Stimulated activated CD8-positive, alpha-beta memory T cell treated with anti-CD3 and anti-CD28 coated beads, Interleukin-7, amount 100 ng/mL, for 4 hours (primary cell): ENCODE measurements around the gene CADPS.

Experiments
- DNase-seq, 2 donors: peaks; one replicate each; pipeline ENCODE4 v3.0.0-alpha.2; 2020; ENCODE audit warnings: low read depth in 2 of 2

CADPS gene

DNA sequence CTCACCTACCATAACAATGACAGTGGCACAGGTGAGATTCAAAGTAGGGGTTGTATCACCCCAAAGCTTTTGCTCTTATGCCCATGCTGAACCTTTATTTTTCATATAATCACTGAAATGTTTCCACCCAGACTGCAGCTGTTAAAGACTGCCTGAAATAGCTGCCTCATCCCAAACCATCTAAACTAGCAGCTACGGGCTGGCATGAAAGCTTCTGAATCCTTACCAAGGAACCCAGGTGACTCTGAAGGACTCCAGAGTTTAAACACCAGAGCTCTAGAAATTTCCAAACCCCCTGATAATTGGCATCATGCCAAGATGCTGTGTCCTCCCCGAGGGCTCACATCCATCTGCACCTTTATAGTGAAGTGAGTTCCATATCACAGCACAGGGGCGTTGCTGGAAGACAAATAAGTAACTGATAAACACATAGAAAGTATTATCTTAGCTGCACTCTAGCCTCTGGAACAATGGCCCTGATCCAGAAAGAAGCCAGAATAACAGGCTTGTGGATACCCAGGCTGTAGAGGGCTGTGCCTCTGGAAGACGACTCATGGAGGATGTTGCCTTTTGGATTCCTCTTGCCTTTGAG lies 238.9 kb downstream of the CADPS start:
- no peak for DNase-seq

DNA sequence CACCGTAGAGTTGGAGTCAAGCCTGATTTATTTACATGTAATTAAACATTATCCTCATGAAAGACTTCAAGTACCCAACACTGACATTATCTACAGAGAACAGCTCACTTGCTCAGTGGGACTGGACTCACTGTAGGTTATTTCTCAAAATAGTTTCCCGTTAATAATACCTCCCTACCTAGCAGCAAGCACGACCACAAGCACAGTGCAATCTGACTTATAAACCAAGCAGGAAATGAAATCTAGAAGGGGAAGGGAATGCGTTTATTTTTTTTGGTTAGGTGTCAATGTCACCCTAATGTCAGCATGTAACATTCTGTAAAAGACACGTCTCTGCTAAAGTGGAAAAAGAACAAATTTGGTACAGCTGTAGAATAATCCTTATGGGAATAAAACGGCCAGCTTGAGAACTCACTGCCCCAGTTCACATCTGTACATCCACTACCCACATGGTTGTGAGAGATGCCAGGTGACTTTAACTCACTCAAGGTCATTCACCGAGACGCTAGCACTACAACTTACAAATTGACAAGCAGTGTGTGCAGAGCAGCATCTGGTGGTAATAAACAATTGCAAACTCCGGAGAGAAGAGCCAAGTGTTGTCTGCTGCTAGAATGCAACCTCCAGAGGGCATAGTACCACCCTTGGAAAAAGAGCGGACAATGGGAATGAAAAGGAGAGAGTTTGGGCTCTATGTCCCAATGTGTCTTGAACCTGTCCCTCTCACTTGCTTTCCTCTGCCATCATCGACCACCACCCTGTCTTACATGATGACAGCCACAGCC lies 242.5 kb downstream of the CADPS start:
- DNase-seq = no peak

DNA sequence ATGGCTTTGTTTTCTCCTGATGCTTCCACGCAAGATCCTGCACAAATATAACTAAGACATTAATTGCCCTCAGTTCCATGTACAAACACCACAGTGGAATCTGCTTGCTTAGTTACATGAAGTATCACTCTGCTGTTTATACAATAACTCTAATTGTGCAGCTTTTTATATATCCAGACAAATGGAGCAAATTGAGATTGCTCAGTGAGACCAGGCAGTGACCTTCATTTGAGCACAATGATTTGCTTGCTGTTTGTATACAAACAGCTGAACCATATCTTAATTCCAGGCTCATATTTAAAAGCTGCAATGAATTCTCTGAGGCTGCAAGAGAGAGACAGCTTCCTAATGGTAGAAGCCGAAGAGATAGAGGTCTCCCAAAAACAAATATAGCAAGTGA lies 243.7 kb downstream of the CADPS start:
- no peak for DNase-seq

DNA sequence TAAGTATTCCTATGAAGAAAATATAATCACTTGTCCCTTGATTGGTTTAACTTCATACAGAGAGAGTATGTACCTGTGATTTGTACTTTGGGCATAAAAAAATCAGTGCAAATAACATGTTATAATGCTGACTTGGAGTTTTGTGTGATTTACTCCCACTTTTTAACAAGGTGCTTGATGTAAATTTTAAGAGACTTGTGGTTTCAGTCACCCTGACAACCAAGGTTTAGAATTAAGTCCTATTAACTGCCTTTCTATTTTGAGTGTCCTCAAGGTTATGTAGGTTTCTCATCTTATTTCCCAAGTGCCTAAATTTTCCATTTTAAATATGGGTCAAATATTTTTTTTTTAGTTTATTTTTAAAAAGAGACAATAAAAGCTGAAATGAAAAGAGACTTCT lies 244.6 kb downstream of the CADPS start:
- DNase-seq = no peak

- DNase-seq = no peak
These were observed 249.9 kb downstream of the CADPS start for GRCh38 chr3:62625268-62625667.

- no peak for DNase-seq
These were observed 251.0 kb downstream of the CADPS start for GRCh38 chr3:62624185-62624584.

DNA sequence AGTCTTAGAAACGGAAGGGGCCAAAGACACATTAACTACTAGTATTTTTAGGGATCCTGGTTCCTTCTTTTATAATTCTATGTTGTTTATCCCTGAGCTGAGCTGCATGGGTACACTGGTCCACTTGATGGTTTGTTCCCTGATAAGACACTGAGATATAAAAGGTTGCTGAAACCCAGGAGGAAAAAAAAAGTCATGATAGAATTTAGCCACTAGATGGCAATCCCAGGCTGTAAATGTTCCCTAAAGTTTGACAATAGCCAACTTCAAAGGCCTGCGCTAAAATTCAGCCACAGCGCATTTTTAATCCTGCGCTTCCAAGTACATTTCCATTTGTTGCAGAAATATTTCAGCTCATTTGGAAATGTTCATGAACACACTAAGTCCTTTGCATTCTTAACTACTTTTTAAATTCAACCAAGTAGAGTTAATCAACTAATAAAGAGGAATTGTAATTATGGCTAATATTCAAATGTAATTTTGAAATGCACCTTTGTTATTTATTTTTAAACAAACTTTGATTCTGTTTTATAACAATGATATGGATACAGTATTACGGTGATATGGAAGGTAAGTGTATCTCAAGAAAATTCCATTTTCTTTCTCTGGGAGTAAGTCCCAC lies 252.6 kb downstream of the CADPS start:
- no peak for DNase-seq

GRCh38 chr3:62621925-62622324 lies 253.3 kb downstream of the CADPS start:
- DNase-seq = no peak

GRCh38 chr3:62621176-62621575 lies 254.0 kb downstream of the CADPS start:
- DNase-seq = no peak

GRCh38 chr3:62615258-62615849 lies 259.9 kb downstream of the CADPS start:
- DNase-seq = no peak

DNA sequence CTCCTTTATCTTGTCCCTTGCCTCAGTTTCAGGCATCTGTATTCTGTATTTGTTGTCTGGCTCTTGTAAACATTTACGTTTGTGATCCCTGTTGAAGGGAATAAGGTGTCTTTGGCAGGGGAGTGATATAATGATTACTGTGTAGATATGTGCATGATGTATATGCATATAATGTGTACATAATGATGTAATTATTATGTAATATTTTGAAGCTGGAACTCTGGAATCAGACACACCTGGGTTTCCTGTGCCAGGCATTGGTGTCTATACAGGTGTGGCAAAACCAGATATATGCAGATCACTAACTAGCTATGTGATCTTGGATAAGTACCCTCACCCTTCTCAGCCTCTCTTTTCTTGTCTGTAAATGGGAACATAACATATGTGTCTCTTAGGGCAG lies 260.7 kb downstream of the CADPS start:
- DNase-seq = no peak

DNA sequence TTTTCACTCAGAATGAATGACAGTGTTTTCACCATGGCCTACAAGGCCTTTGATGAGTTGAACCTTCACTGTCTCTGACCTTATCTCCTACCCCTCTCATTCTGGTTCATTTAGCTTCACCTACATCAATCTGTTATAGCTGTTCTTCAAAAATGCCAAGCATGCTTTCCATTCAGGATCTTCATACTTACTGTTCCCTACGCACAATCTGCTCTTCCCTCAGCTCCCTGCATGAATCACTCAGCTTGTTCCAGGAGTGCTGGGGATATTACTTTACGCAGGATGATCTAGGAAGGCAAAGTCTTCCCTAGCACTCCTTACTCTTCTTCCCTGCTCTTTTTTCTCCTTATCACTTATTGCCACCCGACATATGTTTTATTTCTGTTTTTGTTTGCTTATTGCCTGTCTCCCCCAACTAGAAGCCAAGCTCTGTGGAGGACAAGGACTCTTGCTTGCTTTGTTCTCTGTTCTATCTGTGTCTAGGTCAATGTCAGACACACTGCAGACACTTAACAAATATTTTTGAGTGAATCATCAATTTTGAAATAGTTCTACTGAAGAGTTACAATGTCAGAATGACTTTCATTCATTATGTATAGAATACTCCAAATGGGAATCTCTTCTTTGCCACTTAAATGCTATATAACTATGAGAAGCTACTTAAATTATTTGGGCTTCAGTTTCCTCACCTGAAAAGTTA lies 263.5 kb downstream of the CADPS start:
- DNase-seq = no peak

GRCh38 chr3:62607287-62608029 lies 267.8 kb downstream of the CADPS start:
- no peak for DNase-seq

DNA sequence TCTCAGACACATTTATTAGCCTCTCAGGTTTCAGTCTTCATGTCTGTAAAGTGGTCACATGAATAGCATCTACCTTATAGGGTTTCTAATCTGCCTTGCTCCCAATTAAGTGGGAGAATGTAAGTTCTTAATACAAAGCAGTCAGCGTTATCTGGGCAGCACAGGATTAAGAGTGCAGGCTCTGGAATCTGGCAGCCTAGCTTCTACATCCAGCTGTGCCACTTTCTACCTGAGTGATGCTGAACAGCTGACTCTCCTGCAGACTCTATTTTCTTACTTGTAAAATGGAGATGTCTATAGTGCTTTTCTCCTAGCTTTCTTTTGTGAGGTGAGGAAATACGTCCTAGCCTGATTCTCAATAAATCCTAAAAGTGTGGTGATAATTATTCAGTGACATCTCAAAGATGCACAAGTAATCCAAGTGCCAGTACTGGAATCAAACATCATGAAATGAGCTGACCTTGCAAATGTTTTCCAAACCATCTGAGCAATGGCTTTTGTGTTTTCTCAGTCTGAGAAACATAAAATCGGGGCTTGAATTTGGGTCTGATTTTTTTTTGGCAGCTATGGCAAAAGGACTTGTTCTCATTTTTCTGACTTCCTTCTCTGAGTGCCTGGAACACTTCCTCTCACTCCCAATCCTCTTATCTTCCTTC lies 269.7 kb downstream of the CADPS start:
- DNase-seq = no peak

DNA sequence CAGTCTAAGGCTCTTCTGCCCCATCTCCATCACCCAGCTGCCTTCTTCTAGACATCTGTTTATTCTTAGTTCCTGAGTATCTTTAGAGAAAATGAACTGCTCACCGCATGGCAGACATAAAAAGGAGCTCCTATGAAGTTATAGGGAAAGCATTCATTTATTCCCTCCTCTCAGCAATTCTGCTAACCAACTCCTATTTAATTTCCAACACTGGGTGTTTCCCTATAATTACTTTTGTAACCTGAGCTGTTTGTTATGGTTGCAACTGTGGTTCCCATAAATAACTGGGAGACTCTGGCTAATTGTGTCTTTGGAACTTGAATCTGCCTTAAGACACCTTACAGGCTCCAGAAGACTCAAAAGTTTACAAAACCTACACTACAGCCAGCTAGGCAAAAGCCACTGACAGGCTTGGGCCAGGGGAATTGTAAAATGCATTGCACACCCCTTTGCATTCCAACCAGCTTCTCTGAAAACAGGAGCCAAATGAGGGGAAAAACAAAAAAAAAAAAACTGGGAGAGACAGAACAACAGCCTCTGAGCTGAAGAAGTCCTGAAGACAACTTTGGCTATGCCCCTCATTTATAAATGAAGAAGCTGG lies 270.4 kb downstream of the CADPS start:
- no peak for DNase-seq

DNA sequence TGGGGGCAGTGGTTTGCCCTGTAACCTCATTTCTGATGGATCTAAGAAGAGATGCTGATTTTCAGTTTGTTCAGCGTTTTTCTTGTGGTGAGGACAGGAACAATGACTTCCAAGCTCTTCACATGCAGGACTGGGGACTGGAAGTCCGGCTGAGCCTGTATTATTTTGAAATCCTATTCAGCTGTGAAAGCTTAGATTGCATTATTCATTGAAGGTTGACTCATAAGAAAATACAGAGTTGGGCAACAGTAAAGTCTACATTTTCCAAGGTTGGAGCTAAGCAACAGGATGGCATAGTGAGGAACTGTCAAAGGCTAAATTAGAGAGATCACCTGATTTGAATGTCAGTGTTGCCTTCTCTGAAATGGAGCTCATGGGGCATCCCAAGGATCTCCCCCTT lies 270.9 kb downstream of the CADPS start:
- DNase-seq = no peak

DNA sequence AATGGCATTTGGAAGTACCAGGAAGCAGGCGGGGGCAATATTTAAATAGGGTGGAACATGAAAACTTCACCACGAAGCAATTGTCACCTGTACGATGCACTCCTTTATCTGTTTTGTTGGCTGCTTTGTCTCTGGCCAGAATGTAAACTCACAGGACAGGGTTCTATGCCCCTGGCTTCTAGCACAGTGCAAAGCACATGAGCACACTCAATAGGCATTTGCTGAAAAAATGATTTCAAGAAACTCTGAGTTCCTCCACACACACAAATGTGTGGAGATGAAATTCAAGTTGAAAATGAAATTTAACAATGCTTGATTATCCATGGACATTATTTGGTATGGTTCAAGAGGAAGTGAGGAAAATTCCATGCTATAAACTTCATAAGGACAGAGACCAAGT lies 272.2 kb downstream of the CADPS start:
- DNase-seq = no peak

DNA sequence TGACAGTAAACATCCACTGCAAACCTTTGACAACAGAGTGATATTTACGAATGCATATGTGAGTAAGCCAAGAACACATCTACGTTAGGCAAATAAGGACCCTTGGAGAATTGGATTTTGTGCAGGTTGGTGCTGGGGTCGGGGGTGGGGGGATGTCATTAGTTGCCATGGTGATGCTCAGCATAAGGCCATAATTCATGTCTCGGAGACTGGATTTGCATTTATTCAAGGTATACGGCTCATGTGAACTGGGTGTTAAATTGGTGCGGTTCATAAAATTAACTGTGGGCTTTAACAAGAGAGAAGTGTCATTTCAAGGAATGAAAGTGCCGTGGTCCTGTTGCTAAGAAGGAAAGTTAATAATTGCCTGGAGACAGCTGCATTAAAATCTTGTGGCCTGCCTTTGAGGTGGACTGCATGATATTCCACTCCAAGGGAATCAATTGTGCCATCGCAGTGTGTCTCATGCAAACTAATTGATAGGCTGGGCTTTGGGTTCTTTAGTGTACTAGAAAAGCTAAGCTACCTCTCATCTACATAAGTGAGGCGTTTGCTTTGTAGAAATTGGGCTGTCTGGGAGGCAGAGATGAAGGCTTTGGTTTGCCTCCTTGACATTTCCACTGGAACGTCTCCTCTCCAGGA lies 273.0 kb downstream of the CADPS start:
- DNase-seq = no peak

GRCh38 chr3:62601238-62602070 lies 273.8 kb downstream of the CADPS start:
- no peak for DNase-seq
